Amygdala (tissue), 56 donors: Measurements from ENCODE around the gene SERPIND1.
A peak's percentile ranks its signal among the peaks of the same experiment; 100 is the strongest.
"Not testable (repeated sequence)": the region's sequence is repeated elsewhere in the genome, so short reads cannot be mapped to it uniquely, and the experiment has no call there.

Source experiments
- DNase-seq, 56 donors: peaks; one replicate each; lab custom pipeline; 2025; lab: John Stamatoyannopoulos, UW

SERPIND1 gene

GRCh38 chr22:20773793-20774212, at the start of gene SERPIND1:
SERPIND1 (plus strand) TSS chr22:20774113; CDS start chr22:20779313, 5,200 bp downstream.
- DNase-seq = no peak

GRCh38 chr22:20724676-20725454, 49.0 kb upstream of the SERPIND1 start:
- no peak for DNase-seq

- DNase-seq = no peak
Measured at GRCh38 chr22:20725987-20726558, 47.8 kb upstream of the SERPIND1 start.

- no peak for DNase-seq
Measured at GRCh38 chr22:20727118-20728015, 46.5 kb upstream of the SERPIND1 start.

GRCh38 chr22:20728523-20729190, 45.3 kb upstream of the SERPIND1 start:
- no peak for DNase-seq

- DNase-seq = no peak
Measured at GRCh38 chr22:20729194-20729593, 44.7 kb upstream of the SERPIND1 start.

- DNase-seq = not testable (repeated sequence)
Measured at GRCh38 chr22:20732431-20732830, 41.5 kb upstream of the SERPIND1 start.

- not testable (repeated sequence) for DNase-seq
Measured at GRCh38 chr22:20735356-20736162, 38.4 kb upstream of the SERPIND1 start.

GRCh38 chr22:20736891-20737290, 37.0 kb upstream of the SERPIND1 start:
- not testable (repeated sequence) for DNase-seq

- no peak for DNase-seq
Measured at GRCh38 chr22:20738394-20739089, 35.4 kb upstream of the SERPIND1 start.

- DNase-seq = no peak
Measured at GRCh38 chr22:20740222-20740951, 33.5 kb upstream of the SERPIND1 start.

- DNase-seq = no peak
Measured at GRCh38 chr22:20741008-20741633, 32.8 kb upstream of the SERPIND1 start.

GRCh38 chr22:20741634-20742581, 32.0 kb upstream of the SERPIND1 start:
- peak in 2 of 56 donors; percentile 12 to 57 for DNase-seq

GRCh38 chr22:20742764-20743163, 31.1 kb upstream of the SERPIND1 start:
- DNase-seq = no peak

- no peak for DNase-seq
Measured at GRCh38 chr22:20744456-20744855, 29.5 kb upstream of the SERPIND1 start.

GRCh38 chr22:20745119-20745518, 28.8 kb upstream of the SERPIND1 start:
- no peak for DNase-seq
